Spleen (tissue), 7 donors: Measurements from ENCODE around the gene MSGN1.

ENCODE experiments used
- CTCF ChIP-seq, 11 experiments: fragments of 200-600 bp in 7 of 11; fragments of 450-650 bp in 4 of 11; sonication (generic) in 4 of 11; IDR thresholded peaks in 8 of 11; conservative IDR thresholded peaks in 3 of 11; 1 replicate in 7 of 11; 2 replicates in 4 of 11; pipeline versions ENCODE4 v1.4.0 to v1.8.0; 2016 to 2021; ENCODE audit warnings: antibody characterized with exemption in 11 of 11, inconsistent platforms in 4 of 11, mild to moderate bottlenecking in 1 of 11
- POLR2A ChIP-seq, 3 donors: fragments of 450-650 bp; IDR thresholded peaks; one replicate each; pipeline ENCODE4 v1.5.1; 2017; ENCODE audit warnings: antibody characterized with exemption in 3 of 3, mild to moderate bottlenecking in 1 of 3
- donor health status: DM: no; HTN: no; CAD: no; lungs with moderate emphysema.
- donor health status: DM: no; HTN: no; CAD: no.
- donor health status: DM: no; HTN: no; CAD: no.

- TF ChIP-seq CTCF (IDR thresholded peaks at IDR 0.05 in 8 of 11, conservative IDR thresholded peaks at IDR 0.05 in 3 of 11): no peak
- TF ChIP-seq POLR2A (IDR thresholded peaks at IDR 0.05): no peak
These were observed 23.0 kb upstream of the MSGN1 start for GRCh38 chr2:17793296-17793695.
